HG02943 (cell line): ENCODE measurements around the gene LAMB4.

Experiments
- ATAC-seq: cut with Tn5 transposase; IDR thresholded peaks from one replicate; pipeline ENCODE4 v1.9.1; 2021; ENCODE audit warnings: mild to moderate bottlenecking, low read depth, moderate library complexity; ENCODE audit not compliant: unreplicated experiment

Gene LAMB4

DNA sequence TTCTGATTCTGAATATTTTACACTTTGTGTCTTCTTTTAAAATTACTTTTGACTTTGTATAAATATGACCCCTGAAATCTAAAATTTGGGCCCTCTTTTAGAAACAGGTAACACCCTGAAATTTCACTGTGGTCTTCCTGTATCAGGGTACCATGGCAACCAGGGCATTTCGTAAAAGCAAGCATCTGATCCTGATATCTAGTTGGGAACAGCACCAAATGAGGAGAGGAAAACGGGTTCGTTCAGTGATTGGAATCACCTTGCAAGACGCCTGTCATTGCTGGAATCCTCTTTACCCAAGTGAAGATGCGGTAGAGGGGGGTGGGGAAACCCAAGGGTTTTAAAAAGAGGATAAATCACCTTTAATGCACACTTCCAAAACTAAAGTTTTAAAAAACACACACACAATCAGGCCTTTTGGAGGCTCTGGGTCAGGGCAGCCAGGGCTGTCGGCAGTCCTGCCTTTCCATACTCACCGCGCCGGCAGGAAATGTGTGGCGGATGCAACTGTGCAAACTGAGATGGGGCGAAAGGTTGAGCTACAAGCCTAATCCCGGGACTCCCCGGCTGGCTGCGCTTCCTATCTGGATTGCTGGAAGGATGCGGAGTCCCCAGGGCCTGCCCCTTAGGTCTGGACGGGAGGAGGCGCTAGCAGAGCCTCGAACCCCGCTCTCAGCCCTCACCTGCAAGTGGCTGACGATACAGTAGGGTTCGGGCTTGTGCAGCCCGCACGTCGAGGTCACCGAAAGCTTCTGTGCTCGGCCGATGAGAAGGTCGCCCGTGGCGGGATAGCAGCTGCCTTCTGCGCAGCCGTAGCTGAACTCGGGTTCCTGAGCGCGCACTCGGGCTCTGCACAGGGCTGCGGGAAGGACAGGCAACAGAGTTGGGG is 129.0 kb downstream of the LAMB4 start:
- no peak for ATAC-seq

DNA sequence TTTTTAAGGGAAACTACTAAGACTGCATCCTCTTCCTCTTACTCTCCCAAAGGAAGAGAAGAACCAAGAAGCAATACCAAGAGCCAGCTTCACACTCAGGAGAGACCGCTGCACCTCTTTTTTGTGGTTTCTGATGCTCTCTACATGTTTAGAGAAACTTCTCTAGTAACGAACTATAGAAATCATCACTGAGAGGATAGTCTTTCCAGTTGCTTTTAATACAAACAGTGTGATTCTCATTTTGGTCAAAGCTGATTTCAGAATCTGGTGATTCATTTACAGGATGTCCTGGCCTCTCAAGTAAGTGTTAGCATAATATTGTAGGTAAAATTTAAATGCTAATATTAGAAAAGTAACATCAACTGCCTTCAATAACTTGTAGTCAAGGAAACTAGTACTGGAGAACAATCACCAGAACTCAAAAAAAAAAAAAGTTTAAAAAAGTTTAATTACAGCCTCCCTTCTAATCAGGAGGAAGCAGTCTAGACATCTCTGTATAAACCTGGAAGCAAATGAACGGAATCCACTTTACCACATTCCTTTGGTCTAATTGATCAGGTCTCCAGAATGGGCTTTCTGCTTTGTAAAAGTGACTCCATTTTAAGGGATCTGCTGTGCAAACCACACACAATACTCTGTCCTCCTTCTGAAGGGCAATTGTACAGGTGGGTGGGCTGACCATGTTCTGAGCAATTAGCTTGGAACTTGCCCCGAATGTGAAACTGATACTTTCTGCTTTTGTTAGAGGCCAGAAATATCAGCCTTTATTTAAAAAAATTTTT is 130.2 kb downstream of the LAMB4 start:
- no peak for ATAC-seq

DNA sequence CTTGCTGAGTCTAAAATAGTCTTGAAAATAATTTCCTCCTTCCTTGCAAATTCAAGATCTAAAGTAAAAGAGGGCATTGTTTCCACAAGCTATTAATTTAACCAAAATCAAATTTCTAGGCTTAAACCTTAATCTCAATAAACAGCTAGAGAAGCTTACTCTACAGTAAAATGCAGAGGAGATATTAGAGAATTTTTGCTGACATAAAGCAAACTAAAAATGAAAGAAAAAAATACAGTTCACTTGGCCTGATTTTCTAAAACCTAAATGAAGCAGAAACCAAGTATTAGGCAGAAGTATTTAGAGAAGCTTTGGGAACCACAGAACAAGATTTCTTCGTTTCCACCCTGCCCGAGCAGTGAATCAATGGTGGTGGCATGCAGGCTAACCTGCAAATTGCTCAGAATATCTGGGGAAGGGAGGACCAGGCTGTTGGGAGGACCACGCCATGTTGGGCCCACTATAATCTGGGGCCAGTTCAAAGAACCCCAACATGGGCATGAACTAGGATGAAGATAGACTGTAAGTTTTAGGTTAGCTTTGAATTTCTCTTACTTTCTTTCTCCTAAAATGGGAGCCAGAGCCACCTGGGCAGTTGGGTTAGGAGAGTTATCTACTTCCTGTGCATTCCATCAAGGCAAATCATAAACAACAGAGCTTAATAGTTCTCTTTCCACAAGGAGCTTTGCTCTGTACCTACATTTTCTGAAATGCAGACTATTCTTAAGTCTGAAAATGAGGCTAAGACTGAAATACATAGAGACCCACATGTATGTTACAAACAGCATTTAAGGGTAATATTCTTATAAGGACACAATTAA is 131.3 kb downstream of the LAMB4 start:
- ATAC-seq = no peak

DNA sequence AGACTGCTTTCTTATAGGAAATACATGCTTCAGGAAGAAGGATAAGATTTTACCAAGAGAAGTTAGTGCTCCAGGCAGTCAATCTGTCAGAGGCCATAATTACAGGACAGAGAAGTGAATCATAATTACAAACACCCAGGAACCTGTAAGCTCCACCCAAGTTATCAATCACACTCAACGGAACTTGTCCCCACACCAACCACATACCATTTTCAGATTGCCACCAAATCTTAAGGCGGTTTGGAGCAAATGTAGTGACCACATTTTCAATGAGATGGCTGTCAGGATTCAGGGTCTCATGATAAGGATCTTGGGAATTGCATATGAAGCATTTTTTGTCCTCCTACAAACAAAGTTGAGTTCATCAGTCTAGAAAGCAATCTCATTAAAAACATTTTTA is 132.0 kb downstream of the LAMB4 start:
- ATAC-seq = no peak

DNA sequence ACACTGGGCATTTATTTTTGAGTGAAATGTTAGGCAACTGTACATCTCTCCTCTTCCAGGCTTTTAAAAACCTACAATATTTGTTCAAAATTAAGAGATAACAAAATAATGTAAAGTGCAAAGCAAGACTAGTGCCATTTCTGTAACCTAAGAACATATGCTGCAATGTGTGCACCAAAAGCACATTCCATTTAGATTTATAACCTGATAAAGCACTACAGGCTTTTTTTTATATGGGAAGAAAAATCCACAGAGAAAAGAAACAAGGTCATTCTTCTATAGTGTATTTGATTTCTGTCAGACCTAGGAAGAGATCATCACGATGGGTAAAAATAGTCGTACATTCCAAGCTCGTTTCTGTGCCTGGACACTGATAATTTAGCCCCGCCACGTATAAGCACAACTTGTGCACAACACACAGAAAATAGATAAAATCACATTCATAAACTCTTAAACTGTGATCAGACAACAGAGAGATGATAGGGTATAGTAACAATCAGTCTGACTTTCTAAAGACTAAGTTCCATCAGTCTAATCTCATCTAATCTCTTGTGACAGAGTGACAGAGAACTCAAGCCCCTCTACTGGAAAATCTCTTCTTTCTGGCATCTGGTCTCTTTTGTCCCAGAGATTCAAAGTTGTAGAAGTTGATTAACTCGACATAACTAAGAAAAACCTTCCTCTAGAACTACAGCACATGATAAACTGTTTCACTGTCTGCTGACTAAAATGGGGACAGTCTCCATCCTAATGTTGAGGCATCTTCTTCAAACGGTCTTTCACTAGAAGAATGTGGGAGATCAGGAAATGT is 133.9 kb downstream of the LAMB4 start:
- ATAC-seq = no peak

DNA sequence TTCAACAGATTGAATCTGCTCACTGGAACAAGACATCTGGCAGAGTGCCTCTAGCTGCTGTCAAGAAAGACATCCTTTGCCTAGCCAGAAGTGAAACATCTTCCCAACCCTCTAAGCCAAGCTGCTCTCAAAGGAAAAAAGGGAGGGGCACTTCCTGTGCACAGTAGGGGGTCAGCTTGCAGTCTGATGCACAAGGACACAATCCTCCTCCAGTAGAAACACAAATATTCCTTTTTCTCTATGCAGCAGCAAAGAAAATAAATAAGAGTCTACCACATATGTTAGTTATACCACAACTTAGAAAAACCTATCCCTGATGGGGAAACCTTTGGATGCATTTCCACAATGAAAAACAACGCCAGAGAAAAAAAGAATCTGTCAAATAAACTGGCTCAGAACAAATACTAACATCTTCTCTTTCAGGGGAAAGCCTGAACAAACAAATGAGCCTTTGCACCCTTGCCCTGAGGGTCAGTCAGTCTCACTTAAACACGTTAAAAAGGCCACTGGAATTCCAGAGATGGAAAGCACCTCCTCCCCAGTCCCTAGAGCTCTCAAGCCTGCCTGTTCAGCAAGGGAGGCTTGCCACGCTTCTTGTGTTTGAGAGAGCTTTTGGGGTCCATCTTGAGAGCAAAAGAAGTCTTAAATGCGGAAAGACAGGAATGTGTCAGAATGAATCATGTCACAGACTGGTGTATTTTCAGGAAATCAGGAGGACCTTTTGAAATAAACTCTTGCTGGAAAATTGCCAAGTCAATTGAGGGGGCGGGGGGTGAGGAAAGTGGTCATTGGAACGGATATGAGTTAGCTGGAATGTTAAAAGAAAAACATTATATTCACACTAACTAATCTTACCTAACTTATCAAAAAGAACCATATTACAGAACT is 134.7 kb downstream of the LAMB4 start:
- no peak for ATAC-seq

DNA sequence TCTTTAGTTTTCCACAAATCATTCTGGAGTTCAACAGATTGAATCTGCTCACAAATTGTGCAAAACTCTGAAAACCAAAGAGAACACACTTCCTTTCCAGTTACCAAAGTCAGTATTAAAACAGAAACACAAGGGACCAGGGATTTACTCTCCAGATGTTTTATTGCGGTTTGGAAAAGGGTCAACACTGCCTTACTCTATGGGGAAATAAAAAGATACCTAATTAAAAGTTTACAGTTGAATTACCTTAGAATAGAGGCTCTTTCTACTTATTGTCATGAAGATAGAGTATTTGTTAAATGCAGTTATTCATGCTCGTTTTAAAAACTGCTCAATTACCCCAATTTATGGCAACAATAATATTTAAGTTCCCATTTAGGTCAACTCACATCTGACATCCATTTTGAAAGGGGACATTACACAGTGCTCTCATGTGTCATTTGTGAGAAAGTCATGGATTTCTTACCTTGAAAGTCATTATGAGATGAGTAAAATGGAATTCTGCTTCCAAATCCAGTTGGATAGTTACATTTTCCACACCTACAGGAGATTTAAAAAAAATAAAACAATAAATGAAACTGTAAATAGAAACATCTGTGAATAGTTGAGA is 135.6 kb downstream of the LAMB4 start:
- ATAC-seq = no peak

DNA sequence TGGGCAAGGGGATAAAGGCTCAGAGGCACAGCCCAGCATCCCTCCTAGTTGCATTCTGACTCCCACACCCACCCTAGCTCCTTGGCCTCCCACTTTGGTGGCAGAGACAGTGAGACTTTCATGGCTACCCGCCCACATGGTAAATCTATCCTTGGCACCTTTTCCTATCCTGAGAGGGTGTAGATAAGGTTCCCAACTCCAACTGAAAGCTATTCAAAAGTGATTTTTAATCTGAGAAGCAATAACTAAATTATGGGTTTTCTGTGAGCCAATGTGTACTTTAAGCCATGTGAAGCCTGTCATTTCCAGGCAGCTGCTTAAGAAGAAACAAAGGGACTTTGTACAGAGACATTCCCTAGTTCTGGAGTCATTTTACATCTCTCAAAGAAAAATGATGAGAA is 136.3 kb downstream of the LAMB4 start:
- ATAC-seq = no peak

DNA sequence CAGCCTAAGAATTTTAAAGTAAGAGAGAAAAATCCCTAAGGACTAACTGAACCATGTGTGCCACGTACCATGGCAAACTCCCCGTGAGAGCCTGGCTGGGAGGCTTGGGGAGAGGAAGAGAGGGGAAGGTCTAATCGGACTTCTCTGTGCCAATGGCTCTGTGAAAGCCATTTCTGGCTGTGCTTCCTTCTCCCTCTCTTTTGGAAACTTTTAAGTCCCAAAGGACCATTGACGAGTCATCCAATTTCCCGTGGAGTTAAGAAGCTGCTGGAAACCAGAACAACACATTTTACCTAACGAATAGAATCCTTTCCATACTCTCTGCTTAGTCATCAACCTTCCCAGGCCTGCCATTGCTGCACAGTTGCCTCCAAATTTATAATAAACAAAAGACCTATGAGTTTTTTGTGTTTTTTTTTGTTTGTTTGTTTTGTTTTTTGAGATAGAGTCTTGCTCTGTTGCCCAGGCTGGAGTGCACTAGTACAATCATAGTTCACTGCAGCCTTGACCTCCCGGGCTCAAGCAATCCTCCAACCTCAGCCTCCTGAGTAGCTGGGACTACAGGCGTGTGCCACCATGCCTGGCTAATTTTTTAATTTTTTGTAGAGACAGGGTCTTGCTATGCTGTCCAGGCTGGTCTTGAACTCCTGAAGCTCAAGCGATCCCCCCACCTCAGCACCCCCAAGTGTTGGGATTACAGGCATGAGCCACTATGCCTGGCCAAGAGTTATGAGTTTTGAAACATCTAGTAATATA is 140.4 kb downstream of the LAMB4 start:
- no peak for ATAC-seq

DNA sequence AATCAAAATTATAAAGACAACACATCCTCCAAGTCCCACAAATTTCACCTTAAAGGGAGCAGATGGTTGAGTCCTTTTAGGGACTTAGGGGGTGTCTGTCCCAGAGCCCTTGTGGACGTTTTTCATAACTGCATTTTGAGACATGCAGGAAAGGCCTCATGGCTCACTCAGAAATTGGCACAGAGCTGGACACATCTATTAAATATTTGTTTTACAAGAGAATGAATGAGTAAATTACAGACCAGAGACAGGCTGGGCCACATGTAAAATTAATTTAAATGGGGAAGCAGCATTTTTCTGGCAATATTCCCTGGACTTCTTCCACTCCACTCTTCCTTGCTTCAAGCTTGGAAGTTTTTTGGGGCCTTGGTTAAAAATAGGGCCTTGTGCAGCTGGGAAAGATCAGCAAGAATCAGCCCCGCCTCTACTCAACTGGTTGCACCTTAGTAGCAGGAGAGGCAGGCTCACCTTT is 147.2 kb downstream of the LAMB4 start:
- no peak for ATAC-seq

DNA sequence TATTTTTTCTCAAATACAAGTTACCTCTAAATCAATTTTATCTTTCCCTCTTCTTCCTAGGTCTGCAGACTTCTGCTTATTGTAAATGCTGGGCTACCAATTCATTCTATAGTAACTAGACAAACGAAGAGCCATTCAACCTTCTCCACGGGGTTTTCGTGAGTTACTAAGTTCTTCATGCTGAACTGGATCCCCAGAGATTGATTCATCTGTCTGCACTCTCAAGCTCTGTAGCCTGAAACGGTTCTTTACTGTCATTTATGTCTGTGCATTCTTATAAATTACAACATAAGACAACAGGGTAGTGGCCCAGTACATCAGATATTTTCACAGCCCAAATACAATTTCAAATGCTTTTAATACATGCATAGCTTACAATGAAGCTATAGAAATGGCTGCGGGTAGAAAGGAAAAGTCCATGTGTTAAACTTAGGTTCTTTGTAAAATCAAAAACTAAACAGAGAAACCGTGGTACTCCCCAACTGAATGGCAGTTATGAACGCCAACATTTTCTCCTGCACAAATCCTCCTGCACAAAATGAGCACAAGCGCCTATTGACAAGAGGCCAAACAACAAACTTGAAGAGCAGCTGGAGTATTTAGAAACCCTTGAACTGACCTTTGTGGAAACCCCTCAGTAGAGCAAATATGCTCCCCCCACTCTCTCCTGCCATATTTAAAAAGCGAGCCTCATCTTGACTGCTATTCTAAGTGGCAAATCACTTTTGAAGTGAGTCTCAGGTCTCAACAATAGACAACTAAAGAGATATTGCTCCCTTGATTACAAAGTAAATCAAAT is 147.9 kb downstream of the LAMB4 start:
- no peak for ATAC-seq

DNA sequence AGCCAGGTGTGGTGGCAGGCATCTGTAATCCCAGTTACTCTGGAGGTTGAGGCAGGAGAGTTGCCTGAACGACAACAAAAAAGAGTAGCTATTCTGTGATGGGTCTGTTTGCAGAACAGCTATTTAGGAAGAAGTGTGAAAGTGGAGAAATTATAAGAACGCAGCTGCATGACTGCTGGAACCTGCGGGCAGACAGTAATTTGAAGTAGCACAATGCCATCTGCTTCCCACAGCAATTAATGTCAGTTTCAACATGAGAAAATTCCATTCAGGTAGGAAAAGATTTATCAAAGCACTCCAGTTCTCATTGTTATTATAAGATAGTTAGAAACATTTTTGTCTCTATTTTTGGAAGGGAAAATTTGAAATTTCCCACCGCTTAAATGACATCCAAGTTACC is 148.7 kb downstream of the LAMB4 start:
- ATAC-seq = no peak

DNA sequence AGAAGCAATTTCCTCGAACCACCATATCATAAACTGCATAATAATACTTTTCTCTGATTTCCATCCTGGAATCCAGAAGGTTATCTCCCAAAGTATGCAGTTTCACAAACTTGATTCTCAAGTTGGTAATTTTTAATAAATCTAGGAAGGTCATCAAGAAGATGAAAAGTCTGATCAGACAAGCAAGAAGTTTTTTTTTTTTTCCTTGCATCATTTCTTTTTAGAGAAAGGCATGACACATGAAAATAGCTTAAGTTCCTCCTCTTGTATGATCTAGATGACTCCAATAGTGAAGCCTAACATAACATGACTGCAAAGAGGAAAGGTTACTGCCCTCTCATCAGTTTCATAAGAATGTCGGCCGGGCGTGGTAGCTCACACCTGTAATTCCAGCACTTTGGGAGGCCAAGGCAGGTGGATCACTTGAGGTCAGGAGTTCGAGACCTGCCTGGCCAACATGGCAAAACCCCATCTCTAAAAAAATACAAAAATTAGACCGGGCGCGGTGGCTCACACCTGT is 149.4 kb downstream of the LAMB4 start:
- ATAC-seq = no peak

DNA sequence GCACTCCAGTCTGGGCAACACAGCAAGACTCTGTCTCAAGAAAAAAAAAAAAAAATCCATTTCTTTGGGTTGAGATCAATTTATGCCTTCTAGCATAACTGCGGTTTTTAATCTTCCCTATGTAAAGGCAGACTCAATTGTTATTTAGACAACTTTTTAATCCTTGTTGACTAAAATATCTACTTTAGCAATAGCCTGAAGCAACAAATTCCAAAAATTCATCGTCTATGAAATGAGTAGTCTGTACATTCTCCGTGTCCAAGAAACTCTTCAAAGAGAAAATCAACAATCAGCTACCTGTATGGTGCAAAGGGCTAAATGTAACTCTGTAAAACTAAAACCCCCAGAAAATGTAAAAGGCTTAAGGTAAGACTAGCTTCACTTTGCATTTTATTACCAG is 150.0 kb downstream of the LAMB4 start:
- ATAC-seq = no peak

DNA sequence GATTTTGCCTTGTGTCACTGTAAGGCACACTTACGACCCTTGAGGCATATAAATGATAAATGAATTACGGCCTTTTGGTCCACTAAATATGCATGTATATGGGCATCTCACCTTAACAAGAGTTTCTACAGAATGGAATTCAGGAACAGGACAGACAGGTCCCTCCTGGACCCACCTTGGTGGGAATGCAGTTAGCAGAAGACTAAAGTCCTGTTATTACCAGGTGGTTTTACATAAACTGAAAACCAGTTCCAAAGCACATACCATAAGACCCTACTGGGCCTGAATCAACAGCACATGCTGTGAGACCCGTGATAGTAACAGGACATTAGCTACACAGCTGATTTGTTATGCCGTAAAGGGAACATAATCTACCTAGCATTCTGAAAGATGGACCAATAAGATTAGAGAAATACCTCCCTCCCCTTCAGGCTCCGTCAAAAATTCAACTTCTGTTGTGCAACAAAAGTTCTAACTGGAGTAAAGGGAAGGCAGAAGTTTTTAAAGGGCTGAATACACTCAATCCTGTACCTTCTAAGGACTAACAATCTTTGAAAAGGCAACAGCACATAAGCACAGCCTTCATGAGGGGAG is 151.2 kb downstream of the LAMB4 start:
- no peak for ATAC-seq

DNA sequence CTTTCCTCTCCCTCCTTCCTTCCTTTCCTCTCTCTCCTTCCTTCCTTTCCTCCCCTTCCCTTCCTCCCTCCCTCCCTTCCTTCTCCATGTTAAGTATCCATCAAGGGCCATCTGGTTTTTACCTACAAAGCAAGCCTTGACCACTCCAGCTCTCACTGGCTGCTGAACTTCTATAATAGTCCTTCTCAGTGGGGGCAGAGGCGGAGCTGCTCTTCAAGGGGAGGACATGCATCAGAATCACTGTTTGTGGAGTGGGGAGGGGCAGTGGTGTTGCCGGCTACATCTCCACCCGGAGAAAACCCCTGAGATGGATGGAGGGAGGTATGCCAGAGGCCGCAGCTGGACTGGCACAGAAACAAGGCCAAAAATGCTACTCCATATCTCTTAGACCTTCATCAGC is 153.1 kb downstream of the LAMB4 start:
- ATAC-seq = no peak

DNA sequence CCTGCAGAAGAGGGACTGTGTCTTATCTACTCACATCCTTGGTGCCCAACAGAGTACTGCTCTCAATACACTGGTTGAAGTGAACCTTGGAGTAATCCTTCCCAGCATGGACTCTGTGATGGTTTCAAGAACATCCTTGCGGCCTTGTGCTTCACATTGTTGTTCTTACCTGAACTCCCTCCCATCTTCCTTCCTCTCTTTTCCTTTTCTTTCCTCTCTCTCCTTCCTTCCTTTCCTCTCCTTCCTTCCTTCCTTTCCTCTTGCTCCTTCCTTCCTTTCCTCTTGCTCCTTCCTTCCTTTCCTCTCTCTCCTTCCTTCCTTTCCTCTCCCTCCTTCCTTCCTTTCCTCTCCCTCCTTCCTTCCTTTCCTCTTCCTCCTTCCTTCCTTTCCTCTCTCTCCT is 153.5 kb downstream of the LAMB4 start:
- no peak for ATAC-seq
